Osteoblast (primary cell): ENCODE measurements around the gene SKAP1. TPM values are rescaled to one million over a fixed set of nuclear protein-coding genes. Genes with fewer than 3 reads are reported as not detected.

Source experiments
- DNase-seq: peaks from one replicate; pipeline ENCODE4 v3.0.0; 2011; ENCODE audit warnings: low spot score, mixed read lengths; ENCODE audit not compliant: insufficient read length; ENCODE audit errors: missing footprints
- H2AFZ ChIP-seq: 2 replicates; pipeline ENCODE4 v1.6.0; 2011; ENCODE audit warnings: mild to moderate bottlenecking, low read length
- H3K27ac ChIP-seq: 2 replicates; pipeline ENCODE4 v1.5.1; 2011; ENCODE audit warnings: mild to moderate bottlenecking, low read depth, low read length, moderate library complexity
- H3K27me3 ChIP-seq: 2 replicates; pipeline ENCODE4 v1.6.0; 2012; ENCODE audit warnings: mild to moderate bottlenecking, control low read depth, inconsistent platforms, low read length, moderate library complexity; ENCODE audit not compliant: insufficient read depth
- H3K36me3 ChIP-seq: 2 replicates; pipeline ENCODE4 v1.5.1; 2011; ENCODE audit warnings: mild to moderate bottlenecking, low read length, control low read depth, moderate library complexity; ENCODE audit not compliant: insufficient read depth
- H3K4me1 ChIP-seq: 2 replicates; pipeline ENCODE4 v1.5.1; 2011; ENCODE audit warnings: mild to moderate bottlenecking, low read length, control low read depth, moderate library complexity; ENCODE audit not compliant: insufficient read depth
- H3K4me2 ChIP-seq: 2 replicates; pipeline ENCODE4 v1.6.0; 2011; ENCODE audit warnings: mild to moderate bottlenecking, low read length; ENCODE audit not compliant: insufficient read depth
- H3K4me3 ChIP-seq: fragments of 200-600 bp; sonication (generic); 3 replicates; pipeline ENCODE4 v1.5.1; 2012; ENCODE audit warnings: mild to moderate bottlenecking, low read length, inconsistent platforms; ENCODE audit not compliant: insufficient read depth
- H3K79me2 ChIP-seq: 2 replicates; pipeline ENCODE4 v1.6.0; 2012; ENCODE audit warnings: mild to moderate bottlenecking, low read length, control low read depth, inconsistent platforms; ENCODE audit not compliant: insufficient read depth
- H3K9me3 ChIP-seq: 2 replicates; pipeline ENCODE4 v1.5.1; 2011; ENCODE audit warnings: low read depth, low read length, control low read depth
- H4K20me1 ChIP-seq: 2 replicates; pipeline ENCODE4 v1.6.0; 2012; ENCODE audit warnings: mild to moderate bottlenecking, low read length, control low read depth; ENCODE audit not compliant: insufficient read depth
- total RNA-seq: library from RNA; depleted of rRNA; stranded (reverse); fragments of >200 nt; gene quantifications from 2 replicates; pipeline ENCODE4 v1.2.3, GENCODE V29; 2012
- TF ChIP-seq, protein P1 (sequence below): IDR thresholded peaks from 2 replicates; pipeline ENCODE4 v1.5.1; 2011; ENCODE audit warnings: mild to moderate bottlenecking, low read depth, low read length, moderate library complexity; ENCODE audit errors: extremely low read depth

Gene SKAP1
- total RNA-seq, 1 donor, result not detected

- H3K27me3 ChIP-seq, result peaks cover 18% of the 10 kb centered on the region
- H2AFZ ChIP-seq, result no peak overlapping the region
- TF ChIP-seq, protein P1, sequence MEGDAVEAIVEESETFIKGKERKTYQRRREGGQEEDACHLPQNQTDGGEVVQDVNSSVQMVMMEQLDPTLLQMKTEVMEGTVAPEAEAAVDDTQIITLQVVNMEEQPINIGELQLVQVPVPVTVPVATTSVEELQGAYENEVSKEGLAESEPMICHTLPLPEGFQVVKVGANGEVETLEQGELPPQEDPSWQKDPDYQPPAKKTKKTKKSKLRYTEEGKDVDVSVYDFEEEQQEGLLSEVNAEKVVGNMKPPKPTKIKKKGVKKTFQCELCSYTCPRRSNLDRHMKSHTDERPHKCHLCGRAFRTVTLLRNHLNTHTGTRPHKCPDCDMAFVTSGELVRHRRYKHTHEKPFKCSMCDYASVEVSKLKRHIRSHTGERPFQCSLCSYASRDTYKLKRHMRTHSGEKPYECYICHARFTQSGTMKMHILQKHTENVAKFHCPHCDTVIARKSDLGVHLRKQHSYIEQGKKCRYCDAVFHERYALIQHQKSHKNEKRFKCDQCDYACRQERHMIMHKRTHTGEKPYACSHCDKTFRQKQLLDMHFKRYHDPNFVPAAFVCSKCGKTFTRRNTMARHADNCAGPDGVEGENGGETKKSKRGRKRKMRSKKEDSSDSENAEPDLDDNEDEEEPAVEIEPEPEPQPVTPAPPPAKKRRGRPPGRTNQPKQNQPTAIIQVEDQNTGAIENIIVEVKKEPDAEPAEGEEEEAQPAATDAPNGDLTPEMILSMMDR, result no peak
- no peaks in the 10 kb centered on the region for H3K79me2 ChIP-seq
- DNase-seq, result peak; percentile 64
- no peaks in the 10 kb centered on the region for H3K36me3 ChIP-seq
- H3K4me1 ChIP-seq, result peaks cover 38% of the 10 kb centered on the region
- no peaks in the 10 kb centered on the region for H3K9me3 ChIP-seq
- no peak overlapping the region for H3K4me2 ChIP-seq
- H3K27ac ChIP-seq, result no peak overlapping the region
- H4K20me1 ChIP-seq, result no peaks in the 10 kb centered on the region
- H3K4me3 ChIP-seq, result no peak overlapping the region
Measured at GRCh38 chr17:48236681-48237134, 193.3 kb downstream of the SKAP1 start.

DNA sequence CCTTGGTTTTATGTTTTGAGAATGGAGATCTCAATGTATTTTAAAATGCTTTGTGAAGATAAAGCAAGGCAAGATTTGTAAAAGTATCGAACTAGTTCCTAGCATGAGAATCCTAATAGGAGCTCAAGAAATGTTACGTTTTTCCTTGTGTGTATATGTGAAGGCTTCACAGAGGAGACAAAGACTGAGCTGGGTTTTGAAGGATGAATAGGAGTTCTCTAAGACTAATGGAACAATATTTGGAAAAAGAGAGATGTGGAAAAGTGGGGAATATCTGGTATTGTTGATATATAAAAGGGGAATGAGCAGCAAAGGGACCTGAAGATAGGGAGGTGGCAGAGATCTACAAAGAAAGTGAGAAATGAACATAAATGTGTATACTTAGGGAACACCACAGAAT, 195.1 kb downstream of the SKAP1 start:
- no peak for DNase-seq
- no peaks in the 10 kb centered on the region for H3K9me3 ChIP-seq
- H4K20me1 ChIP-seq, result no peaks in the 10 kb centered on the region
- H3K27ac ChIP-seq, result no peak overlapping the region
- no peak overlapping the region for H3K4me3 ChIP-seq
- TF ChIP-seq, protein P1, result no peak
- no peaks in the 10 kb centered on the region for H3K36me3 ChIP-seq
- H2AFZ ChIP-seq, result no peak overlapping the region
- peaks cover 20% of the 10 kb centered on the region for H3K4me1 ChIP-seq
- no peaks in the 10 kb centered on the region for H3K79me2 ChIP-seq
- H3K27me3 ChIP-seq, result peaks cover 36% of the 10 kb centered on the region
- no peak overlapping the region for H3K4me2 ChIP-seq

DNA sequence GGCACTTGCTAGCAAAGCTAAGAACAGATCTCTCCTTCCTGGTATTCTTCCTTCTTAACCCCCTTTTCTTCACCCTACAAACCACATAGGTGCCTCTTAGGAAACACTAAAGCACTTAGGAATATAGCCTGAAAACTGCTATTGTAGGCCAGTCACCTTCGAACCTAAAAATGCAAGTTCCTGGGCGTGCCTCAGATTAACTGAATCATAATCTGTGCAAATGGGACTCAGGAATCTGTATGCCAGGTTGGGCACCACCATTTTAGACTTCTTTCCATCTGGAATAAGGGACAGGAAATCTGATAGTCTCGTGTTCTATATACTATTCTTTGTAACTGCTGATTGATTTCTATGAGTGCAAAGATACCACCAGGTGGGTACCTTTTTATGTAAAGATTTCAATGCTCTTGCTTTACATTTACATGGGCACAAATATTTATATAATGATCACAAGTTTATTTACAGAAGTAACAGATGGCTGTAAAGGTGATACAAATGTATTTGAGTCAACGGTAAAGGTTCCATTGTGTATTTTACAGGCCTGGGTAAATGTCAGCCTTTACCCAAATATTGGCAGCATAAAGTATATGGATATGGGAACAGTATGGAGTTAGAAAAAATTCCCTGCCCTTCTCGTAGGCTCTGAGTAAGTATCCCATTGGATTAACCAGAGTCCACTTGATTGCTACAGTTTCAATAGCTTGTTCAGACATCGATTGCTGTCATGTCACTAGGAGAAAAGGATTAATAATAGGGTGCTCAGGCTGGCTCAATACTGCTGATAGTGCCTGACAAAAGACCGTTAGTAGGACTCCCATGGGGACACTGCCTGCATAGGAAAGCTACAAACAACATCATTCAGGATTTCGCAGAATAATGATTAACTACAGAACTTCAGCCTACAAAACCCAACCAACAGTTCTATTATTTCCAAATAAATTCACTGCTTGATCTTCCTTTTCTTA, 197.7 kb downstream of the SKAP1 start:
- Histone ChIP-seq H3K27me3 (peaks cover 50% of the 10 kb centered on the region), H3K79me2 (no peaks in the 10 kb centered on the region), H3K9me3 (no peaks in the 10 kb centered on the region), H3K4me3 (no peak overlapping the region), H3K36me3 (no peaks in the 10 kb centered on the region), H3K27ac (no peak overlapping the region), H4K20me1 (no peaks in the 10 kb centered on the region), H2AFZ (no peak overlapping the region), H3K4me1 (peaks cover 2% of the 10 kb centered on the region), H3K4me2 (no peak overlapping the region)
- TF ChIP-seq, protein P1, result no peak
- no peak for DNase-seq

GRCh38 chr17:48229936-48230335, 200.1 kb downstream of the SKAP1 start:
- Histone ChIP-seq H3K9me3 (no peaks in the 10 kb centered on the region), H3K4me3 (no peak overlapping the region), H3K79me2 (no peaks in the 10 kb centered on the region), H3K27me3 (peaks cover 72% of the 10 kb centered on the region), H3K36me3 (no peaks in the 10 kb centered on the region), H2AFZ (no peak overlapping the region), H3K4me2 (no peak overlapping the region), H3K4me1 (no peaks in the 10 kb centered on the region), H3K27ac (no peak overlapping the region), H4K20me1 (no peaks in the 10 kb centered on the region)
- TF ChIP-seq, protein P1, result no peak
- DNase-seq, result no peak
